Stimulated activated CD4-positive, alpha-beta T cell treated with anti-CD3 and anti-CD28 coated beads, Interleukin-15, amount 100 ng/mL, for 1 hour (primary cell): ENCODE data around the gene SPDYE11.
"Not testable (repeated sequence)": the region's sequence is repeated elsewhere in the genome, so short reads cannot be mapped to it uniquely, and the experiment has no call there.

Source experiments
- DNase-seq, 2 donors: peaks; one replicate each; pipeline ENCODE4 v3.0.0-alpha.2; 2020; ENCODE audit warnings: low read depth in 1 of 2, low spot score in 1 of 2

SPDYE11 gene

DNA sequence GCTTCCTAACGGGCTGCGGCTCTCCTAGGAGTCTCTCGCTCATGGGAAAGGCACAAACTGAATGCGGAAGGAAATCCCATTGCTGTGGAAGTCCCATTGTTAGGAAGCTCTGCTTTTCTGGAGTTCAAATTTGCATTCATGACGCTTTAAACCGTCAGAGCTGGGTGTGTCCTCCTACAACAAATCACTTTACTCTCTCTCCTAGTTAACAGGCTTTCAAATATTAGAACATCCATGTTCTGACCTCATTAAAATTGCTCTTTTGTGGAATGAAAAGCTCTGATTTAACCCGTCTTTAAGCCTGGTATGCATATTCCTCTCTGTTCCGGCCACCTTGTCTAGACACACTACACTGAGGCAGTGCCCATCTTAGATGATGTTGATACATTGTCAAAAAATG is at the start of gene SPDYE11:
SPDYE11 (minus strand) TSS at position 101 of the 400 bp plus-strand sequence. CDS start 1,800 bp downstream, outside the sequence.
- not testable (repeated sequence) for DNase-seq

- not testable (repeated sequence) for DNase-seq
Measured at GRCh38 chr7:73085938-73086337, 28.2 kb upstream of the SPDYE11 start, which contains the start of gene SPDYE9. TSS of gene SPDYE9 (minus strand) at chr7:73086038. CDS start at chr7:73084238, 1,800 bp downstream.

DNA sequence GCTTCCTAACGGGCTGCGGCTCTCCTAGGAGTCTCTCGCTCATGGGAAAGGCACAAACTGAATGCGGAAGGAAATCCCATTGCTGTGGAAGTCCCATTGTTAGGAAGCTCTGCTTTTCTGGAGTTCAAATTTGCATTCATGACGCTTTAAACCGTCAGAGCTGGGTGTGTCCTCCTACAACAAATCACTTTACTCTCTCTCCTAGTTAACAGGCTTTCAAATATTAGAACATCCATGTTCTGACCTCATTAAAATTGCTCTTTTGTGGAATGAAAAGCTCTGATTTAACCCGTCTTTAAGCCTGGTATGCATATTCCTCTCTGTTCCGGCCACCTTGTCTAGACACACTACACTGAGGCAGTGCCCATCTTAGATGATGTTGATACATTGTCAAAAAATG is 28.0 kb downstream of the SPDYE11 start, which contains the start of gene SPDYE8:
SPDYE8 (minus strand) TSS at position 101 of the 400 bp plus-strand sequence. CDS start 1,800 bp downstream, outside the sequence.
- not testable (repeated sequence) for DNase-seq

DNA sequence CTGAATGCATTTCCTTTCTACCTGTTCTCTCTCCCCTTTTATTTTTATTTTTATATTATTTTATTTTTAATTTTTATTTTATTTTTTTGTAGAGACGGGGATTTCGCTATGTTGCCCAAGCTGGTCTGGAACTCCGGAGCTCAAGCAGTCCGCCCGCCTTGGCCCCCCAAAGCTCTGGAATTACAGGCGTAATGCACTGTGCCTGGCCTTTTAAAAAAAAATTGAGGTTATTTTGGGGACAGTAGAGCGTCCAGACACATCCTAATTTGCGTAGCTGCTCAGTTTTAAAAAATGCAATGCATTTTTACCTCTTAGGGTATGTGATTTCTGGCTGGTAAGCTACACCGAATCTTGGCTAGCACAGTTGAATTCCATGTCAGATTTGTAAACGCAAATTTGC is 51.2 kb downstream of the SPDYE11 start:
- DNase-seq: not testable (repeated sequence)

- DNase-seq: peak; percentile 69 to 77
Measured at GRCh38 chr7:73005693-73006447, 51.8 kb downstream of the SPDYE11 start.

GRCh38 chr7:73005356-73005692 is 52.4 kb downstream of the SPDYE11 start:
- peak; percentile 54 to 63 for DNase-seq

GRCh38 chr7:72997887-72998468 is 59.7 kb downstream of the SPDYE11 start:
- DNase-seq: not testable (repeated sequence)
